GM21447 (cell line): ENCODE data around the gene MID2.
"Not testable (repeated sequence)": the region's sequence is repeated elsewhere in the genome, so short reads cannot be mapped to it uniquely, and the experiment has no call there.

Experiments used
- ATAC-seq: cut with Tn5 transposase; IDR thresholded peaks from one replicate; pipeline ENCODE4 v1.9.1; 2021; ENCODE audit not compliant: unreplicated experiment

MID2 gene

DNA sequence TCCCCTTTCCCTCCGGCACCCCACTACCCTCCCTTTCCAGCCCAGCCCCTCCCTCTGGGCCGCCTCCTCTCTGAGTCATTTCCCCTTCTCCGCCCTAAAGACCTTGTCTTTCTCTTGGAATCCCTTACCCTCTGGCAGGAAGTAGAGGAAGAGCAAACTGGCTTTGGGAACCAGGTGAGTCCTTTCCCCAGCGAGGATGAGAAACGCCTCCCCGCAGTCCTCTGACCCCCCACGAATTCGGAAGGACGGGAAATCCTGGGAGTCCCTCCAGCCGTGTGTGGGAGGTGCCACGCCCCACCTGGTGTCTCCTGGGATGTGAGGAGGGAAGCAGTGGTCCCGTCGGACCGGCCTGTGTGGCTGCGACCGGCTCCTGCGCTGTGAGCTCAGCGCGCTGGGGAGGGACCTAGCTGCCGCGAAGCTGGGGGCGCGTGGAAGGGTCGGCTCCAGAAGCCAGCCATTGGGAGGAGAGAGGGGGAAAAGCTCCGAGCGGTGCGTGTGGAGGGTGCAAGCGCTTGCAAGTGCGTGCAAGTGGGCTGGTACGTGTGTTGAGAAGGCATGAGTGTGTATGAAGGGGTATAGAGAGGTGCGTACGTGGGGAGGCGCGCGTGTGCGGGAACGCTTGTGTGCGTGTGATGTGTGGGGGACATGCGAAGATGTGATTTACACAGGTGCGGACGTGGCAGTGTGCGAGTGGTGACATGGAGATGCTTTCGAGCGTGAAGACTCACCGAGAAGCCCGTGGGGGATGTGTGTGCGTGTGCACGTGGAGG is 110.2 kb downstream of the MID2 start:
- no peak for ATAC-seq

DNA sequence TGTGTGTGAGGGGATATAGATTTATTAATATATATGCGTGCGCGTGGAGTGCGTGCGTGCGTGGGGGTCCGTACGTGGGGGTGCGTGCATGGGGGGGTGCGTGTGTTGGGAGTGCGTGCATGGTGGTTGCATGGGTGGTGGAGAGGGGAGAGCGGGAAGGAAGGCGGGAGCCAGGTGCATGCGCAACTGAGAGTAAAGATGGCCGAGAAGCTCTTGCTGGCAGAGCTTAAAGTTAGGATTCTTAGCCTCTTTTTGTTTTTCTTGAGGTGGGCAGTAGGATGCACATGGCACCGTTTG is 110.7 kb downstream of the MID2 start:
- ATAC-seq: no peak

DNA sequence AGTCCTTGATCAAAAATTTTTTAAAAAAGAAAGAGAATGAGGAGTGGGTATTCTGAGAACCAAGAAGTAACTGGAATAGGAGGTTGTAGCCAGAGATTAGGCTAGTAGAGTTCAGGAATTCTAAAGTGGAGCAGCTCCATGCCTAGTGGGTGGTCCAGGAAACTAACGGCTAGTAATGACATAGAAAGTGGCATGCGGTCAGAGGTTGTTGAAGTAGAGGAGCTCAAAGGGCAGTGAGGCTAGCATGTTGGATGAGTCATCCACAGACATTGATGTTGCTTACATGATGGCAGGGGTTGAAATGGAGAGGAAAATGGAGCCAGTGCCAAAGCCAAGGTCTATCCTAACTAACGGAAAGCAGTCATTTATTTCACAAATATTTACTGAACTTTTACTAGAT is 114.4 kb downstream of the MID2 start:
- no peak for ATAC-seq

DNA sequence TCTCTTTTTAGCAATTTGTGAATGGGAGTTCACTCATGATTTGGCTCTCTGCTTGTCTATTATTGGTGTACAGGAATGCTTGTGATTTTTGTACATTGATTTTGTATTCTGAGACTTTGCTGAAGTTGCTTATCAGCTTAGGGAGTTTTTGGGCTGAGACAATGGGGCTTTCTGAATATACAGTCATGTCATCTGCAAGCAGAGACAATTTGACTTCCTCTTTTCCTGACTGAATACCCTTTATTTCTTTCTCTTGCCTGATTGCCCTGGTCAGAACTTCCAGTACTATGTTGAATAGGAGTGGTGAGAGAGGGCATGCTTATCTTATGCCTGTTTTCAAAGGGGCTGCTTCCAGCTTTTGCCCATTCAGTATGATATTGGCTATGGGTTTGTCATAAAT is 129.7 kb downstream of the MID2 start:
- ATAC-seq: not testable (repeated sequence)

DNA sequence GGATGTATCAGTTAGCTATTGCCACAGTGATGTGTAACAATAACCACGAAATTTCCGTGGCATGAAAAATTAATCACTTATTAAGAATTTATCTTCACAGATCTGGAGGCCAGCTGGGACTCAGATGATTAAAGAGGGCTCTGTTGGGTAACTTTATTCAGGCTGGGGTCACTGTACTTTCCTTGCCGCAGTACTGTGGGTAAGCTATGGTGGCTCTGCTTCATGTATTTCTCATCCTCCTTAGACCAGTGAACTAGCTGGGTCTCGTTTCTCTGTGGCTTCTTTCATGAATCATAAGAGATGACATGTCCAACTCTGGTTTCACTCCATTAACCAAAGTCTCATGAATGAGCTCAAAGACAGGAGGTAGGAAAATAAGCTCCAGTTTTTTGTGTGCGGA is 143.0 kb downstream of the MID2 start:
- no peak for ATAC-seq

DNA sequence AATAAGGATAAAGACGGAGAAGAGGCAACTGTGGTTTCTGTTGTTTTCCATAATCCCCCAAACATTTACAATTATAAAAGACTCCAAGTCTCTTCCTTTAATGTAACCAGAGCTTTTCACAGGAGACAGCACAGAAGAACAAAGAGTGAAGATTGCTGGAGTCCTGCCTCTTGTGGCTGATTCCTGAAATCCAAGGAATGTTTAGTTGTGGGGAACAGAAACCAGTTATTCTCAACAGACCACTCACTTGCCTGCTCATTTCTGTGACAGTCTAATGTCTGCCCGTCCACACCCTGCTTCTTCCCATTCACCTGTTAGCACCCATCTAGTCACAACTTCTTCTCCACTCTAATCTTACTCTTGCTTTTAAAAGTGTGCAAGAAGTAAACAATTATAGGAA is 144.4 kb downstream of the MID2 start:
- no peak for ATAC-seq

DNA sequence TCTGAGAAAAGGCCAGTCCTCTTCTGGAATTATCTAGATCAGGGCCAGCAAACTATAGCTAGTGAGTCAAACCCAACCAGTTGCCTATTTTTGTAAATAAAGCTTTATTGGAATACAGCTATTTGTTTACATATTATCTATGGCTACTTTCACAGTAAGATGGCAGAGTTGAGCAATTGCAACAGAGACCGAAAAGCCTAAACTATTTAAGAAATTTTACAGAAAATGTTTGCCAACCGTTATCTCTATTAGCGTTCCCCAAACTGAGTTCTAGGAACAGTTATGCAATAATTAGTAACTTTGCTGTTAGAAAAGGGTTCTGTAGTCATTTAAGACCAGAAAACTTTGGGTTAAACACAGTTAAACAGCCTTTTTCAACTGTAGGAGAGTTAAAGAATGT is 146.0 kb downstream of the MID2 start:
- no peak for ATAC-seq
